Brain microvascular endothelial cell (primary cell): ENCODE measurements around the gene RASAL3.

ENCODE experiments used
- DNase-seq: peaks from one replicate; pipeline ENCODE4 v3.0.0-alpha.2; 2020
- H3K27ac ChIP-seq: fragments of 250-450 bp; sonication (Bioruptor Pico); 2 replicates; pipeline ENCODE4 v1.5.1; 2020; ENCODE audit warnings: mild to moderate bottlenecking, moderate library complexity
- H3K27me3 ChIP-seq: fragments of 250-450 bp; sonication (Bioruptor Pico); replicated peaks from 2 replicates; pipeline ENCODE4 v1.5.1; 2020; ENCODE audit warnings: mild to moderate bottlenecking
- H3K36me3 ChIP-seq: fragments of 250-450 bp; sonication (Bioruptor Pico); replicated peaks from 2 replicates; pipeline ENCODE4 v1.5.1; 2020; ENCODE audit warnings: mild to moderate bottlenecking
- H3K4me3 ChIP-seq: 2 replicates; pipeline ENCODE4 v1.5.1; 2011; ENCODE audit warnings: low read depth, mild to moderate bottlenecking, control low read depth, low read length, moderate library complexity
- in situ Hi-C: cut with HindIII; loops from 2 replicates; pipeline ENCODE4 v1.10.0; 2017; ENCODE audit warnings: low sequenced_read_pairs, low pct_ligation_motif_present
- TF ChIP-seq, protein P1 (sequence below): IDR thresholded peaks from 2 replicates; pipeline ENCODE4 v1.5.1; 2011; ENCODE audit warnings: low read depth, mild to moderate bottlenecking, moderate library complexity, low read length, control low read depth, inconsistent platforms; ENCODE audit errors: missing control alignments

RASAL3 gene

GRCh38 chr19:15403151-15403531 lies 61.2 kb downstream of the RASAL3 start:
- Histone ChIP-seq H3K36me3 (peaks cover 47% of the 10 kb centered on the region), H3K27me3 (no peaks in the 10 kb centered on the region), H3K4me3 (no peak overlapping the region), H3K27ac (no peak overlapping the region)
- DNase-seq: no peak
- TF ChIP-seq, protein P1, sequence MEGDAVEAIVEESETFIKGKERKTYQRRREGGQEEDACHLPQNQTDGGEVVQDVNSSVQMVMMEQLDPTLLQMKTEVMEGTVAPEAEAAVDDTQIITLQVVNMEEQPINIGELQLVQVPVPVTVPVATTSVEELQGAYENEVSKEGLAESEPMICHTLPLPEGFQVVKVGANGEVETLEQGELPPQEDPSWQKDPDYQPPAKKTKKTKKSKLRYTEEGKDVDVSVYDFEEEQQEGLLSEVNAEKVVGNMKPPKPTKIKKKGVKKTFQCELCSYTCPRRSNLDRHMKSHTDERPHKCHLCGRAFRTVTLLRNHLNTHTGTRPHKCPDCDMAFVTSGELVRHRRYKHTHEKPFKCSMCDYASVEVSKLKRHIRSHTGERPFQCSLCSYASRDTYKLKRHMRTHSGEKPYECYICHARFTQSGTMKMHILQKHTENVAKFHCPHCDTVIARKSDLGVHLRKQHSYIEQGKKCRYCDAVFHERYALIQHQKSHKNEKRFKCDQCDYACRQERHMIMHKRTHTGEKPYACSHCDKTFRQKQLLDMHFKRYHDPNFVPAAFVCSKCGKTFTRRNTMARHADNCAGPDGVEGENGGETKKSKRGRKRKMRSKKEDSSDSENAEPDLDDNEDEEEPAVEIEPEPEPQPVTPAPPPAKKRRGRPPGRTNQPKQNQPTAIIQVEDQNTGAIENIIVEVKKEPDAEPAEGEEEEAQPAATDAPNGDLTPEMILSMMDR: no peak
- in situ Hi-C loops: no loop called here

DNA sequence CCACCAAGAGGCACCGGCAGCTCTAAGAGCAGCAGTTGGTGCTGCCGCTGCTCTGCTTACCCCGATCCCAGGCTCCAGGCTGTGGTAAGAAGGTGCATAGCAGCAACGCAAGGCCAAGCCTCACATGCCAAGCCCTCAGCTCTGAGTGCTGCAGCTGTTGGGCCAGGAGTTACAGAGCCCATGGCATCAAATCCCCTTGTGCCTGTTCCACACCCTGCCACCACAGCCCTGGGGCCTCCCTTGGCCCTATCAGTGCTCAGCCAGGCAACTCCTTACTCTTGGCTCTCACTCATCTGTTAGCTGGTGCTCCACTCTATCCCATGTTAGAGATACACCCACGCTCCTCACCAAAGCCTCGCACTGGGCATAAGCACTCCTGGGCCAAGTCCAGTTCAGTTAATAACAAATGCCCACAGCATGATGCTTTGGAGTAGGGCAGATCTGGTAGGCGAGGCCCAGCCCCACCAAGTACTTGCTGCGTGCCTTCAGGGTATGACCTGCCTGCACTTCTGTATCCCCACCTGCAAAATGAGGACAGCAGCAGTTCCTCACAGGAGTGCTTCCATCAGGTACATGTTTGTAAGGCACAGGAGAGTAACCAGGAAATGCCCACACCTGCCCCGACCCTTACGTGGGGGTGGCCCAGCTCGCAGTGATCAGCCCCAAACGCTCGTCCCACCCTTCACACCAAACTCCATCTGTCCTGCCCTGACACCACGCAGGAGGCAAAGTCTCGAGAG lies 61.8 kb downstream of the RASAL3 start:
- DNase-seq: no peak
- H3K27ac ChIP-seq: no peak overlapping the region
- peaks cover 52% of the 10 kb centered on the region for H3K36me3 ChIP-seq
- no peak overlapping the region for H3K4me3 ChIP-seq
- TF ChIP-seq, protein P1: no peak
- in situ Hi-C loops: no loop called here
- no peaks in the 10 kb centered on the region for H3K27me3 ChIP-seq
